Mesendoderm (in vitro differentiated cells): ENCODE data around the gene BAD.
A peak's percentile ranks its signal among the peaks of the same experiment; 100 is the strongest.

Source experiments
- DNase-seq: peaks from one replicate; pipeline ENCODE4 v3.0.0; 2013
- H2AK5ac ChIP-seq: 2 replicates; pipeline ENCODE4 v1.6.1; 2013; ENCODE audit warnings: low read length, inconsistent platforms
- H2BK120ac ChIP-seq: 2 replicates; pipeline ENCODE4 v1.6.1; 2013; ENCODE audit warnings: low read depth, mild to moderate bottlenecking, low read length, moderate library complexity, mixed read lengths
- H2BK15ac ChIP-seq: replicated peaks from 2 replicates; pipeline ENCODE4 v1.6.1; 2013; ENCODE audit warnings: low read depth, mild to moderate bottlenecking, moderate library complexity
- H2BK5ac ChIP-seq: 2 replicates; pipeline ENCODE4 v1.6.1; 2013; ENCODE audit warnings: low read length, inconsistent platforms
- H3K18ac ChIP-seq: 2 replicates; pipeline ENCODE4 v1.6.1; 2013; ENCODE audit warnings: mild to moderate bottlenecking, low read length, mixed read lengths
- H3K23ac ChIP-seq: one replicate; pipeline ENCODE4 v1.6.1; 2013; ENCODE audit warnings: low read length
- H3K27ac ChIP-seq: 2 replicates; pipeline ENCODE4 v1.5.1; 2013; ENCODE audit warnings: low read depth, mild to moderate bottlenecking, inconsistent platforms, low read length, moderate library complexity
- H3K27me3 ChIP-seq: 2 replicates; pipeline ENCODE4 v1.6.1; 2013; ENCODE audit warnings: low read length, control low read depth, mild to moderate bottlenecking, inconsistent platforms; ENCODE audit not compliant: insufficient read depth, poor library complexity
- H3K36me3 ChIP-seq: 2 replicates; pipeline ENCODE4 v1.6.1; 2013; ENCODE audit warnings: low read length, inconsistent platforms; ENCODE audit not compliant: control insufficient read depth, insufficient read depth
- H3K4ac ChIP-seq: one replicate; pipeline ENCODE4 v1.6.1; 2013; ENCODE audit warnings: low read depth, mild to moderate bottlenecking, low read length, moderate library complexity
- H3K4me1 ChIP-seq: 2 replicates; pipeline ENCODE4 v1.6.1; 2013; ENCODE audit warnings: low read depth, low read length, inconsistent platforms; ENCODE audit not compliant: control insufficient read depth
- H3K4me2 ChIP-seq: 2 replicates; pipeline ENCODE4 v1.6.1; 2013; ENCODE audit warnings: low read length
- H3K4me3 ChIP-seq: 2 replicates; pipeline ENCODE4 v1.5.1; 2013; ENCODE audit warnings: mild to moderate bottlenecking, low read length
- H3K56ac ChIP-seq: one replicate; pipeline ENCODE4 v1.6.1; 2013; ENCODE audit warnings: low read length
- H3K79me1 ChIP-seq: 2 replicates; pipeline ENCODE4 v1.6.1; 2013; ENCODE audit warnings: low read length, inconsistent platforms
- H3K79me2 ChIP-seq: 2 replicates; pipeline ENCODE4 v1.6.1; 2013; ENCODE audit warnings: mild to moderate bottlenecking, low read length; ENCODE audit not compliant: control insufficient read depth, insufficient read depth
- H3K9ac ChIP-seq: 2 replicates; pipeline ENCODE4 v1.6.1; 2013; ENCODE audit warnings: low read length, inconsistent platforms
- H4K5ac ChIP-seq: one replicate; pipeline ENCODE4 v1.6.1; 2013; ENCODE audit warnings: low read length
- H4K8ac ChIP-seq: one replicate; pipeline ENCODE4 v1.6.1; 2013; ENCODE audit warnings: low read depth, mild to moderate bottlenecking, control low read depth, low read length, moderate library complexity
- WGBS: extraction: QIAGEN DNeasy Blood & Tissue Kit; methylation state at CpG from one replicate; pipeline ENCODE4 v1.1.7; 2013; ENCODE audit warnings: low lambda C conversion rate, missing lambda C conversion rate; ENCODE audit not compliant: insufficient coverage; ENCODE audit errors: extremely low coverage; 5-methylcytosine and 5-hydroxymethylcytosine counted together

BAD gene

GRCh38 chr11:64275841-64276240 is 8.6 kb downstream of the BAD start:
- no CpG with 5 or more reads among the region's 2 CpGs for WGBS
- no peak overlapping the region for H3K27ac ChIP-seq
- H3K4me2 ChIP-seq: no peak overlapping the region
- no peak overlapping the region for H2BK5ac ChIP-seq
- H2BK120ac ChIP-seq: no peak overlapping the region
- no peak overlapping the region for H3K23ac ChIP-seq
- no peaks in the 10 kb centered on the region for H3K79me1 ChIP-seq
- H3K27me3 ChIP-seq: no peaks in the 10 kb centered on the region
- H4K5ac ChIP-seq: no peak overlapping the region
- H3K18ac ChIP-seq: no peak overlapping the region
- H2AK5ac ChIP-seq: no peak overlapping the region
- H3K9ac ChIP-seq: no peak overlapping the region
- H3K79me2 ChIP-seq: no peaks in the 10 kb centered on the region
- no peak overlapping the region for H4K8ac ChIP-seq
- H3K4ac ChIP-seq: no peak overlapping the region
- H3K4me1 ChIP-seq: no peaks in the 10 kb centered on the region
- no peak overlapping the region for H3K56ac ChIP-seq
- no peaks in the 10 kb centered on the region for H3K36me3 ChIP-seq
- DNase-seq: no peak
- no peak overlapping the region for H2BK15ac ChIP-seq
- no peak overlapping the region for H3K4me3 ChIP-seq

GRCh38 chr11:64275031-64275800 is 9.2 kb downstream of the BAD start:
- H4K5ac ChIP-seq: no peak overlapping the region
- H3K4ac ChIP-seq: no peak overlapping the region
- no peak overlapping the region for H3K4me3 ChIP-seq
- H3K23ac ChIP-seq: no peak overlapping the region
- H2AK5ac ChIP-seq: no peak overlapping the region
- peak overlapping the region; percentile 25 for H3K56ac ChIP-seq
- no peak overlapping the region for H2BK5ac ChIP-seq
- no peak overlapping the region for H3K4me2 ChIP-seq
- DNase-seq: no peak
- H3K36me3 ChIP-seq: no peaks in the 10 kb centered on the region
- no peaks in the 10 kb centered on the region for H3K27me3 ChIP-seq
- no peaks in the 10 kb centered on the region for H3K4me1 ChIP-seq
- H3K79me1 ChIP-seq: no peaks in the 10 kb centered on the region
- H3K9ac ChIP-seq: no peak overlapping the region
- H4K8ac ChIP-seq: no peak overlapping the region
- no CpG with 5 or more reads among the region's 15 CpGs for WGBS
- H2BK15ac ChIP-seq: no peak overlapping the region
- H2BK120ac ChIP-seq: no peak overlapping the region
- no peak overlapping the region for H3K18ac ChIP-seq
- no peak overlapping the region for H3K27ac ChIP-seq
- no peaks in the 10 kb centered on the region for H3K79me2 ChIP-seq

- H3K27me3 ChIP-seq: no peaks in the 10 kb centered on the region
Measured at GRCh38 chr11:64269540-64270220, 14.8 kb downstream of the BAD start.

GRCh38 chr11:64268893-64269539 is 15.4 kb downstream of the BAD start:
- WGBS: no CpG with 5 or more reads among the region's 34 CpGs

More at GRCh38 chr11:64269540-64270220, 14.8 kb downstream of the BAD start:
- no peak overlapping the region for H2BK15ac ChIP-seq
- peaks cover 1% of the 10 kb centered on the region for H3K36me3 ChIP-seq
- H2BK5ac ChIP-seq: peak overlapping the region; percentile 65
- peak overlapping the region; percentile 93 for H3K9ac ChIP-seq
- peak; percentile 100 for DNase-seq
- H3K4me3 ChIP-seq: peak overlapping the region; percentile 62
- H2BK120ac ChIP-seq: peak overlapping the region; percentile 14
- H3K23ac ChIP-seq: no peak overlapping the region
- no peak overlapping the region for H4K8ac ChIP-seq
- H2AK5ac ChIP-seq: no peak overlapping the region
- no peaks in the 10 kb centered on the region for H3K79me2 ChIP-seq
- WGBS: no CpG with 5 or more reads among the region's 58 CpGs
- H3K79me1 ChIP-seq: no peaks in the 10 kb centered on the region
- peak overlapping the region; percentile 74 for H3K4ac ChIP-seq
- peak overlapping the region; percentile 97 for H3K56ac ChIP-seq
- peak overlapping the region; percentile 96 for H3K27ac ChIP-seq
- no peak overlapping the region for H4K5ac ChIP-seq
- H3K4me1 ChIP-seq: peaks cover 5% of the 10 kb centered on the region
- peak overlapping the region; percentile 81 for H3K18ac ChIP-seq
- peak overlapping the region; percentile 94 for H3K4me2 ChIP-seq

GRCh38 chr11:64268025-64268892 is 16.2 kb downstream of the BAD start:
- peak overlapping the region; percentile 95 for H3K56ac ChIP-seq
- DNase-seq: peak; percentile 95
- H3K9ac ChIP-seq: peak overlapping the region; percentile 91
- H3K23ac ChIP-seq: peak overlapping the region; percentile 90
- no peak overlapping the region for H2BK120ac ChIP-seq
- no peak overlapping the region for H4K8ac ChIP-seq
- no peak overlapping the region for H3K4me3 ChIP-seq
- peak overlapping the region; percentile 10 for H2BK5ac ChIP-seq
- peak overlapping the region; percentile 94 for H3K4me2 ChIP-seq
- no peaks in the 10 kb centered on the region for H3K27me3 ChIP-seq
- WGBS: no CpG with 5 or more reads among the region's 23 CpGs
- no peak overlapping the region for H3K18ac ChIP-seq
- H3K4ac ChIP-seq: no peak overlapping the region
- peaks cover 5% of the 10 kb centered on the region for H3K4me1 ChIP-seq
- no peak overlapping the region for H4K5ac ChIP-seq
- H3K36me3 ChIP-seq: peaks cover 8% of the 10 kb centered on the region
- H2BK15ac ChIP-seq: no peak overlapping the region
- H3K79me1 ChIP-seq: no peaks in the 10 kb centered on the region
- no peak overlapping the region for H2AK5ac ChIP-seq
- no peaks in the 10 kb centered on the region for H3K79me2 ChIP-seq
- peak overlapping the region; percentile 96 for H3K27ac ChIP-seq

More at GRCh38 chr11:64268893-64269539, 15.4 kb downstream of the BAD start:
- peaks cover 6% of the 10 kb centered on the region for H3K36me3 ChIP-seq
- peak overlapping the region; percentile 94 for H3K4me2 ChIP-seq
- peak; percentile 95 for DNase-seq
- no peak overlapping the region for H4K8ac ChIP-seq
- H3K4me3 ChIP-seq: peak overlapping the region; percentile 62
- no peak overlapping the region for H4K5ac ChIP-seq
- H3K27me3 ChIP-seq: no peaks in the 10 kb centered on the region
- H3K4me1 ChIP-seq: peaks cover 5% of the 10 kb centered on the region
- H3K79me1 ChIP-seq: no peaks in the 10 kb centered on the region
- no peak overlapping the region for H2AK5ac ChIP-seq
- peak overlapping the region; percentile 14 for H2BK120ac ChIP-seq
- H2BK5ac ChIP-seq: peak overlapping the region; percentile 95
- H3K9ac ChIP-seq: peak overlapping the region; percentile 91
- H3K4ac ChIP-seq: peak overlapping the region; percentile 74
- peak overlapping the region; percentile 95 for H3K56ac ChIP-seq
- no peaks in the 10 kb centered on the region for H3K79me2 ChIP-seq
- peak overlapping the region; percentile 81 for H3K18ac ChIP-seq
- peak overlapping the region; percentile 96 for H3K27ac ChIP-seq
- no peak overlapping the region for H2BK15ac ChIP-seq
- peak overlapping the region; percentile 90 for H3K23ac ChIP-seq
